ENCODE measurements around the gene CXCL16. TPM values are rescaled to one million over a fixed set of nuclear protein-coding genes. Genes with fewer than 3 reads are reported as not detected.

The CXCL16 gene, protein sequence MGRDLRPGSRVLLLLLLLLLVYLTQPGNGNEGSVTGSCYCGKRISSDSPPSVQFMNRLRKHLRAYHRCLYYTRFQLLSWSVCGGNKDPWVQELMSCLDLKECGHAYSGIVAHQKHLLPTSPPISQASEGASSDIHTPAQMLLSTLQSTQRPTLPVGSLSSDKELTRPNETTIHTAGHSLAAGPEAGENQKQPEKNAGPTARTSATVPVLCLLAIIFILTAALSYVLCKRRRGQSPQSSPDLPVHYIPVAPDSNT
- total RNA-seq = 16.3 and 16.7 TPM in 2 replicates

DNA sequence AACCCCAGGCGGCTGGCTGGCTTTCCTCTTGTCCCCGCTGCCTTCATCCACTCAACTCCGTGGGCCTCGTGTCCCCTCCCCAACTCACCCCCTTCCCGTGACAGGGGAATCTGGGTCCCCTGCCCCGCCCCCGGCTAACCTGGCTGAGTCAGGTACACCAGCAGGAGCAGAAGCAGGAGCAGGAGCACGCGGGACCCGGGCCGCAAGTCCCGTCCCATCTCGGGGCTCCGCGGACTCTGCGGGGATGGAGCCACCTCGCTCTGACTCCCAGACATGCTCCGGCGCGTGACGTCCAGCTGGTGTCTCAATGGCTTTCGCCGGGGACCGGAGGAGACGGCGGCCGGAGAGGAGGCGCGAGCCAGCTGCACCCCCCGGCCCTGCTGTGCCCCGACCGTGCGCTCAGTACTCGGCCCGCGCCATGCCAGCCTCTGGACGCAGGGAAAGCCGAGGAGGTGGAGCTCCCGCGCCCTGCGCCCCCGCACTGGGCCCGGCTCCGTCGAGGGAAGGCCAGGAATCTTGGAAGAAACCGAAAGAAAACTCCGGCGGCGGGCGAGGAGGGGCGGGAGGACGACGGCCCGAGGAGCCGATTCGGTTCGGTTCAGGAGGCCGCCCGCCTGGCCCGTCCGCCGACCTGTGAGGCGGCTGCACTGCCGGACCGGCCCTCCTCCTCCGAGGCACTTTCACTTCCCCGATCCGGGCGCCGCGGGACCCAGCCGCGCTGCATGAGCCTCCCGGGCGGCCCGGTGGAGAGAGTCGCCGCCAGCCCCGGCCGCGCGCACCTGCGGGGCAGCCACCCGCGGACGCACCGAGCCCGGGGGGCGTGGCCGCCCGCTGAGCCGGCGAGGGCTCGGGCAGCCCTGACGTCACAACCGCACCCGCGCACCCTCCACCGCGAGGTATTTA is at the start of gene CXCL16, which contains the start of gene ZMYND15:
Gene CXCL16, minus strand, starts transcription at position 807 of the 903 bp plus-strand sequence. Its CDS starts 589 bp downstream, at position 218.
Gene ZMYND15, plus strand, starts transcription at position 712 of the 903 bp plus-strand sequence. CDS start 716 bp downstream, outside the sequence.

DNA sequence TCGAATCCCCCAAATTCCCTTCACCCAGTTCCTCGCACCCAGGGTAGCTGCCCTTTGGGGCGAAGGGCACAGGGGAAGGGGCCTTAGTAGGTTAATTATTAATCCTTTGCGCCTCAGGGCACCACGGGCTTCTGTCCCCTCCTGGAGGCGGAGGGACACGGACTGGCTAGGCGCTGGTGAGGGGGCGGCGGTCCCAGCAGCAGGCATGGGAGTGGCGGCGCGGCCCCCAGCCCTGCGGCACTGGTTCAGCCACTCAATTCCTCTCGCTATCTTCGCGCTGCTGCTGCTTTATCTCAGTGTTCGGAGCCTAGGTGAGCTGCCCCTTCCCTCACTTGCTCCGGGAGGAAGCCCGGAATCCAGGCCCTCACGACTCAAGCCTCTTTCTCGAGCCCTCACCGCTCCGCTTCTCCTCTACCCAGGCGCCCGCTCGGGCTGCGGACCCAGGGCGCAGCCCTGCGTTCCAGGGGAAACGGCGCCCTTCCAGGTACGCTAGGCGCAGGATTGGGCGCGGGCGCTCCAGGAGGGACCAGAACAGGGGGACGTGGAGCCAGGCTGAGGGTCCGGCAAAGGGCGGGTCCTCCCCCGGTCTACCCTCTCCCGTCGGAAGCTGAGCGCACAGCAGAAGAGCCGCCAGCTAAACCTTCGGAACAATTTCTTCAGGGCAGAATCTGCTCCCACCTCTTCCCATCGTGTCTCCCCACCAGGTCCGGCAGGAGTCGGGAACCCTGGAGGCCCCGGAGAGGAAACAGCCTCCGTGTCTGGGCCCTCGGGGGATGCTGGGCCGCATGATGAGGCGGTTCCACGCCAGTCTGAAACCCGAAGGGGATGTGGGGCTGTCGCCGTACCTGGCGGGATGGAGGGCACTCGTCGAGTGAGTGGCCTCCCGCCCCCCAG is 49.3 kb upstream of the CXCL16 start, which contains the start of gene GLTPD2:
Gene GLTPD2, plus strand, starts transcription at position 158 of the 894 bp plus-strand sequence. Its CDS starts 48 bp downstream, at position 206.

DNA sequence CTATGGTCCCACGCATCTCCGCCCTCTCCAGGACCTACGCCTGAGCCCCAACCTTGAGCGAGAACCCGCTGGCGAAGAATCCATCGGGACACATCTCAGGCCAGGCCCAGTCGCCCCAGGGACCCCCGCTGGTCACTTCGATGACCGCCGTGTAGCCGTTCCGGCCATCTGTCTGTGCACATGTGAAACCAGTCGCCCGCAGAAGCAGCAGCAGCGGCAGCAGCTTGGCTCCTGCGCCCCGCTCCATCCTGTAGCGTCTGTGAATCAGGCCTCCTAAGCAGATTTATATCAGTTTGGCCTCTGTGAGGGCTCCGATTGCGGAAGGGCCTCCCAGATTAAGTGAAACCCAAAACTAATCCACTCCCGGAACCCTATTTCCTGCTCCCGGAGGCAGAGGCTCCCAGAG is 46.4 kb upstream of the CXCL16 start, which contains the start of gene VMO1:
Gene VMO1, minus strand, starts transcription at position 259 of the 406 bp plus-strand sequence. Its CDS starts 12 bp downstream, at position 247.

GRCh38 chr17:4771519-4772234 is 31.9 kb upstream of the CXCL16 start, which contains the start of gene TM4SF5:
Gene TM4SF5 (plus strand): TSS chr17:4771886. CDS start chr17:4771923, 37 bp downstream.

GRCh38 chr17:4709794-4710692 is 29.7 kb downstream of the CXCL16 start, which contains the start of gene ARRB2:
Gene ARRB2 (plus strand): TSS chr17:4710632. CDS start chr17:4710722, 90 bp downstream.

Other genes starting within 250 kb of the CXCL16 start
- 1.6 and 3.4 TPM in 2 replicates for gene SPNS2, start 241.0 kb downstream of the CXCL16 start, total RNA-seq
- 83.9 and 100 TPM in 2 replicates for gene MYBBP1A, start 184.5 kb downstream of the CXCL16 start, total RNA-seq
- 10.9 and 29.8 TPM in 2 replicates for gene GGT6, start 179.4 kb downstream of the CXCL16 start, total RNA-seq
- gene SMTNL2, start 155.4 kb downstream of the CXCL16 start, total RNA-seq = not detected in 2 replicates
- not detected in 2 replicates for gene ALOX15, start 98.2 kb downstream of the CXCL16 start, total RNA-seq
- 33.1 and 34.1 TPM in 2 replicates for gene PELP1, start 35.8 kb downstream of the CXCL16 start, total RNA-seq
- 10.1 and 15.7 TPM in 2 replicates for gene ARRB2, start 29.3 kb downstream of the CXCL16 start, total RNA-seq
- gene MED11, start 8.5 kb downstream of the CXCL16 start, total RNA-seq = 25.0 and 28.1 TPM in 2 replicates
- gene ZMYND15, start 95 bp downstream of the CXCL16 start, total RNA-seq = 0.28 TPM in 1 of 2 replicates, not detected in the other
- gene TM4SF5, start 32.0 kb upstream of the CXCL16 start, total RNA-seq = not detected in 2 replicates
- 4.0 TPM in 1 of 2 replicates, not detected in the other for gene VMO1, start 46.4 kb upstream of the CXCL16 start, total RNA-seq
- gene GLTPD2, start 49.0 kb upstream of the CXCL16 start, total RNA-seq = not detected in 2 replicates
- 270 and 310 TPM in 2 replicates for gene PSMB6, start 56.2 kb upstream of the CXCL16 start, total RNA-seq
- 12.7 and 24.6 TPM in 2 replicates for gene PLD2, start 67.2 kb upstream of the CXCL16 start, total RNA-seq
- gene MINK1, start 93.4 kb upstream of the CXCL16 start, total RNA-seq = 81.2 and 108 TPM in 2 replicates
- gene C17orf107, start 159.6 kb upstream of the CXCL16 start, total RNA-seq = 1.1 and 1.2 TPM in 2 replicates
- 0.35 TPM in 1 of 2 replicates, not detected in the other for gene CHRNE, start 163.2 kb upstream of the CXCL16 start, total RNA-seq
- gene GP1BA, start 192.3 kb upstream of the CXCL16 start, total RNA-seq = not detected in 2 replicates
- gene SLC25A11, start 200.1 kb upstream of the CXCL16 start, total RNA-seq = 71.0 and 71.2 TPM in 2 replicates
- 60.5 and 75.3 TPM in 2 replicates for gene RNF167, start 200.3 kb upstream of the CXCL16 start, total RNA-seq
- 1,491 and 1,690 TPM in 2 replicates for gene PFN1, start 208.6 kb upstream of the CXCL16 start, total RNA-seq
- gene ENO3, start 211.2 kb upstream of the CXCL16 start, total RNA-seq = 0.37 and 0.56 TPM in 2 replicates
- gene SPAG7, start 227.9 kb upstream of the CXCL16 start, total RNA-seq = 62.1 and 64.7 TPM in 2 replicates
- gene CAMTA2, start 247.7 kb upstream of the CXCL16 start, total RNA-seq = 11.8 and 18.3 TPM in 2 replicates

Measured in airway epithelial cell (primary cell).